Retinal pigment epithelial cell (primary cell): ENCODE results near the gene PLVAP.

Source experiments
- DNase-seq: peaks from one replicate; pipeline ENCODE4 v3.0.0-alpha.2; 2010; ENCODE audit warnings: low read depth
- H3K4me3 ChIP-seq: 2 replicates; pipeline ENCODE4 v1.5.1; 2011; ENCODE audit warnings: mild to moderate bottlenecking, low read length, control low read depth, moderate library complexity
- CTCF ChIP-seq: conservative IDR thresholded peaks from 2 replicates; pipeline ENCODE4 v1.5.1; 2011; ENCODE audit warnings: low read depth, low read length, control low read depth, inconsistent platforms

The PLVAP gene

GRCh38 chr19:17324357-17325114 lies 52.6 kb downstream of the PLVAP start:
- H3K4me3 ChIP-seq = no peak overlapping the region
- TF ChIP-seq CTCF = no peak
- no peak for DNase-seq

GRCh38 chr19:17323964-17324332 lies 53.2 kb downstream of the PLVAP start:
- DNase-seq = no peak
- no peak overlapping the region for H3K4me3 ChIP-seq
- no peak for TF ChIP-seq CTCF

- H3K4me3 ChIP-seq = no peak overlapping the region
- DNase-seq = no peak
- TF ChIP-seq CTCF = no peak
These were observed 53.7 kb downstream of the PLVAP start for GRCh38 chr19:17323300-17323963.

- H3K4me3 ChIP-seq = no peak overlapping the region
- TF ChIP-seq CTCF = no peak
- no peak for DNase-seq
These were observed 54.3 kb downstream of the PLVAP start for GRCh38 chr19:17322854-17323253.

DNA sequence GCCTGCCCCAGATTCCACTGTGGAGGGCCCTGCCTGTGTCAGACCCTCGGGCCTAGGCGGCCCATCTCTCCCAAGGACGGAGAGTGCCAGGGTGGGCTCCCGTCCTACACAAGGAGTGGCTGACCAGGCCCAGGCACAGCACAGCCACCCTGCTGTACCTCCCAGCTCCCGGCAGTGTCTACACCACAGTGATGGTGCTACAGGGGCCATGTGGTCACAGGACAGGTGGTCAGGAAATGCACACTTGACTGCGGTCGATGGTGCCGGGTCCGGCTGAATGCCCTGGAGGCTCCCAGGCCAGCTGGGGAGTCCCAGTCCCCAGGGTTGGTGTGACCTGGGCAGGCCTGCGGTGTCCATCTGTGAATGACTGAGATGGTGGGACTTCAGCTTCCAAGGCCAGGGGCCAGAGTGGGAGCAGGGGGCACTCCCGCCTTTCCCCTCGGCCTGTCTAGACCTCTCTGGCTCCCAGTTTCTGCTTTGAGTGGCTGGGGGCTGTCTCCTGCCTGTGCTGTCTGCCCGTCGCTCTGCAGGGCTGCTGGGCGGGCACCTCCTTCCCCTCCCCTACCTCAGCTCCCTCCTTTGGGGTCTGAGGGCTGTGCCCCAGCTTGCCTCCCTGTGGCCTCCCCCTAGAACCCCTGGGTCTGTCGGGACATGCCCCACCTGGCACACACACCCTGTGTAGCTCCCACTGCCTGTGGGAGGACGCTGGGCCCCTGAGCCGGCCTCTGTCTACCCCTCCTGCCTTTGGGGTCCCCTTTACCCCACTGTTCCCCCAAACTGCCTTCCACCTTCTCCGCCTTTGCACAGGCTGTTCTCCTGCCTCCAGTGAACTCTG lies 55.3 kb downstream of the PLVAP start:
- no peak overlapping the region for H3K4me3 ChIP-seq
- no peak for DNase-seq
- TF ChIP-seq CTCF = no peak

GRCh38 chr19:17320435-17320834 lies 56.7 kb downstream of the PLVAP start:
- no peak for DNase-seq
- TF ChIP-seq CTCF = no peak
- no peak overlapping the region for H3K4me3 ChIP-seq
